IPS-18a (cell line): ENCODE results near the gene RNF213.
"Not testable (repeated sequence)": the region's sequence is repeated elsewhere in the genome, so short reads cannot be mapped to it uniquely, and the experiment has no call there.

ENCODE experiments used
- H3K27ac ChIP-seq: one replicate; pipeline ENCODE4 v1.5.1; 2013; ENCODE audit warnings: low read length
- H3K27me3 ChIP-seq: one replicate; pipeline ENCODE4 v1.6.1; 2013; ENCODE audit warnings: mild to moderate bottlenecking, low read length; ENCODE audit not compliant: control insufficient read depth, insufficient read depth
- H3K36me3 ChIP-seq: one replicate; pipeline ENCODE4 v1.6.1; 2013; ENCODE audit warnings: low read depth, low read length; ENCODE audit not compliant: control insufficient read depth
- H3K4me1 ChIP-seq: one replicate; pipeline ENCODE4 v1.6.1; 2013; ENCODE audit warnings: low read depth, low read length; ENCODE audit not compliant: control insufficient read depth
- H3K4me3 ChIP-seq: one replicate; pipeline ENCODE4 v1.5.1; 2013; ENCODE audit warnings: low read length
- H3K9ac ChIP-seq: one replicate; pipeline ENCODE4 v1.6.1; 2013; ENCODE audit warnings: mild to moderate bottlenecking, low read length, moderate library complexity
- H3K9me3 ChIP-seq: one replicate; pipeline ENCODE4 v1.6.1; 2013; ENCODE audit warnings: low read depth, low read length; ENCODE audit not compliant: control insufficient read depth

The RNF213 gene

DNA sequence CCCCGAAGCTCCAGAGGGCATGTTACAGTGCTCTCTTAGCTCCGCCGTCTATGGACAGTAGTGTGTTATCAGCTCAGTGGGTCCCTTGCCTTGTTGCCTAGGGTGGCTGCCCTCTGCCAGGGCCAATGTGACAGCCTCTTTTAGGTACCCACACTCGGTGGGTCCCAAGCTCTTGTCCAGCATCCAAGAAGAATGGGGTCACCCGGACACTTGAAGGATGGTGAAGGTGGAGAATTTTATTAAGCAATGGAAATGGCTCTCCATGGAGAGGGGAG is 57.0 kb downstream of the RNF213 start:
- H3K4me1 ChIP-seq, result no peaks in the 10 kb centered on the region
- H3K36me3 ChIP-seq, result peaks cover 32% of the 10 kb centered on the region
- H3K4me3 ChIP-seq, result no peak overlapping the region
- no peaks in the 10 kb centered on the region for H3K27me3 ChIP-seq
- H3K9ac ChIP-seq, result no peak overlapping the region
- no peak overlapping the region for H3K27ac ChIP-seq
- no peaks in the 10 kb centered on the region for H3K9me3 ChIP-seq

DNA sequence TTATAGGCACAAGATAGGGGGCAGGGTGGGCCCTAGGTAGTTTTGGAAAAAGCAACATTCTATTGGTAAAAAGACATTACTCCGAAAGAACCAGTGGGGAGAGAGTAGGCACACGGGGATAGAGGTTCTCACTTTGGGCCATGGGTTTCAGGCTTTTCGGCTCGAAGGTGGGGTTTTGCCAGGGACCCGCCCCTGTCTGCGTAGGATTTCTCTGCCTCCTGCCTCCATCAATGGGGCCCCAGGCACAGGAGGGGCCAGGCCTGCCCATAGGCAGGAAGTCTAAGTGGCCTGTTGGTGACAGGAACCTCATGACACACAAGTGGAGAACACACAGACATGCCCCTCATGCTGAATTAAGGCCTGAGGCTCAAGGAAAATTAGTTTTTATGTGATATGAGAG is 57.5 kb downstream of the RNF213 start:
- H3K36me3 ChIP-seq, result peaks cover 29% of the 10 kb centered on the region

DNA sequence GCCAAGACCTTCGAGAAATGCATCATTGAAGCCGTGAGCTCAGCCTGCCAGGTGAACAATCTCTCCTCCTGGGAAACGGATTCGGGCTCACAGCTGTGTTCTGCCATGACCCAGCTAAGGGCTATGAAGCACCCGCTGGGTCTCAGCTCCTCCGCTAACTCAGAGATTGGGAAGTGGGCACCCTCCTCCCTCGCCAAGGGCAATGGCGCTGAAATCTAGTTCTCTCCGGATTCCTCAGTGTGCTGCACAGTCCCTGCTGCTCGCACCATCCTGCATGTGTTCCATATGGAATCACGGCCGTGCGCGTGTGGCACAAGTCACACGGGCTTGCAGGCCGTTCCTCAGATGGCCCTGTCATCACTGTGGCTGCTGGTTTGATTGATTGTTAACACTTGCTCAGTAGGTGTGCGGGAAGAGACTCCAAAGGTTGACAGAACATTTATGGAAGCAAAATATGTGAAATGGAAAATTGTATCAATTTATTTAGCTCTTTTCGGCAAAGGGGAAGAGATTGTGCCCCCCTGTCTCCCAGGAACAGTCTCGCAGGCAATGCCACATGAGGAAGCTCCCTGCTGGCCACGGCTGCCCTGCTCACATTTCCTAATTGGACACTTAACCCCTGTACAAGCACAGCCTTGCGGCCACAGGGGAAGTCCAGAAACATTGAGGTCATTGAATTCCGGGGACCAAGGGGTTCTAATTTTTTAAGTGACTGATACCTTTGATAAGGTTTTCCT is 58.8 kb downstream of the RNF213 start:
- no peaks in the 10 kb centered on the region for H3K9me3 ChIP-seq
- H3K36me3 ChIP-seq, result peaks cover 29% of the 10 kb centered on the region
- H3K4me3 ChIP-seq, result no peak overlapping the region
- no peaks in the 10 kb centered on the region for H3K4me1 ChIP-seq
- no peak overlapping the region for H3K27ac ChIP-seq
- no peaks in the 10 kb centered on the region for H3K27me3 ChIP-seq
- H3K9ac ChIP-seq, result no peak overlapping the region

More for the DNA sequence above, 57.5 kb downstream of the RNF213 start:
- H3K27ac ChIP-seq, result no peak overlapping the region
- H3K27me3 ChIP-seq, result no peaks in the 10 kb centered on the region
- H3K4me1 ChIP-seq, result no peaks in the 10 kb centered on the region
- H3K4me3 ChIP-seq, result no peak overlapping the region
- H3K9me3 ChIP-seq, result no peaks in the 10 kb centered on the region
- no peak overlapping the region for H3K9ac ChIP-seq

DNA sequence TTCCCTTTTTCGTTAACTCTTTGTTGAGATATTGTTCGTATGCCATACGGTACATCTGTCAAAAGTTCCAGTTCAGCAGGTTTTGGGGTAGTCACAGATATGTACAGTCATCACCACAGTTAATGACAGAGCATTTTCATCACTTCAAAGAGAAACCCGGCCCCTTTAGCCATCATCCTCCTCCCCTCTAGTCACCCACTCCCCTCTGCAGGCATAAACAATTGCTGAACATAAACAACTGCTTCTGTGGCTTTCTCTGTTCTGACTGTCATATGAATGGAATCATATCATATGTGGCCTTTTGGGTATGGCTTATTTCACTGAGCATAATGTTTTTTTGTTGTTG is 59.3 kb downstream of the RNF213 start:
- H3K36me3 ChIP-seq, result peaks cover 30% of the 10 kb centered on the region
- H3K27me3 ChIP-seq, result no peaks in the 10 kb centered on the region
- no peaks in the 10 kb centered on the region for H3K9me3 ChIP-seq
- H3K27ac ChIP-seq, result no peak overlapping the region
- H3K4me3 ChIP-seq, result no peak overlapping the region
- H3K9ac ChIP-seq, result no peak overlapping the region
- H3K4me1 ChIP-seq, result no peaks in the 10 kb centered on the region

DNA sequence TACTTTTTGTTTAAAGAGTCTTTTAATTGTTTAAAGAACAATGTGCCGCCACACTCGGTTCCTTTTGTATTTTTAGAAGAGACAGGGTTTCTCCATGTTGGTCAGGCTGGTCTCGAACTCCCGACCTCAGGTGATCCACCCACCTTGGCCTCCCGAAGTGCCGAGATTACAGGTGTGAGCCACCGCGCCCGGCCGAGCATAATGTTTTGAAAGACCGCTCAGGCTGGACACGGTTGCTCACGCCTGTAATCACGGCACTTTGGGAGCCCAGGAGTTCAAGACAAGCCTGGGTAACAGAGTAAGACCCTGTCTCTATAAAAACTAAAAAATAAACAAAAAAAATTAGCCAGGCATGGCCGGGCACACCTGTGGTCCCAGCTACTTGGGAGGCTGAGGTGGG is 59.8 kb downstream of the RNF213 start:
- H3K36me3 ChIP-seq, result peaks cover 33% of the 10 kb centered on the region
- H3K27ac ChIP-seq, result no peak overlapping the region
- no peaks in the 10 kb centered on the region for H3K27me3 ChIP-seq
- H3K9me3 ChIP-seq, result no peaks in the 10 kb centered on the region
- no peak overlapping the region for H3K9ac ChIP-seq
- H3K4me3 ChIP-seq, result no peak overlapping the region
- H3K4me1 ChIP-seq, result no peaks in the 10 kb centered on the region

DNA sequence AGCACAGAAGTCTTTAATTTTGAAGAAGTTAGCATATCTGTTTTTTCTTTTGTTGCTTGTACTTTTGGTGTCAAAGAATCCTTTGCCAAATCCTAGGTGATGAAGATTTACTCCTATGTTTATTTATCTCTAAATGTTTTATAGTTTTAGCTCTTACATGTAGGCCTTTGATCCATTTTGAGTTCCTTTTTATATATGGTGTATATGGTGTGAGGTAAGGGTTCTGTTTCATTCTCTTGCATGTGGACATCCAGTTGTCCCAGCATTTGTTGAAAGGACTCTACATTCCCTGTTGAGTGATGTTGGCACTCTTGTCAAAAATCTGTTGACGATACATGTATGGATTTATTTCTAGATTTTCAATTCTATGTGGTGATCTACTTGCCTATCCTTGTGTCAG is 62.2 kb downstream of the RNF213 start:
- Histone ChIP-seq H3K4me1 (no peaks in the 10 kb centered on the region), H3K9ac (no peak overlapping the region), H3K9me3 (no peaks in the 10 kb centered on the region), H3K27ac (no peak overlapping the region), H3K36me3 (peaks cover 34% of the 10 kb centered on the region), H3K4me3 (no peak overlapping the region), H3K27me3 (no peaks in the 10 kb centered on the region)

DNA sequence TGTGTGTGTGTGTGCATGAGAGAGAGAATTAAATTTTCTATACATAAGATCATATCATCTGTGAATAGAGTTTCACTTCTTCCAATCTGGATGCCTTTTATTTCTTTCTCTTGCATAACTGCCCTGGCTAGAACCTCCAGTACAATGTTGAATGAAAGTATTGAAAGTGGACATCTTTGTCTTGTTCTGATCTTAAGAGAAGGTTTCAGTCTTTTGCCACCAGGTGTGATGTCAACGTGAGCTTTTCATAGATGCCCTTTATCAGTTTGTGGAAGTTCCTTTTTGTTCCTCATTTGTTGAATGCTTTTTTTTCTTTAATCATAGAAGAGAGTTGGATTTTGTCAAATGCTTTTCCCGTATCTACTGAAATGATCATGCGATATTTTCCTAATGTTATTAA is 63.3 kb downstream of the RNF213 start:
- Histone ChIP-seq H3K27ac (no peak overlapping the region), H3K27me3 (no peaks in the 10 kb centered on the region), H3K9me3 (no peaks in the 10 kb centered on the region), H3K9ac (no peak overlapping the region), H3K36me3 (peaks cover 38% of the 10 kb centered on the region), H3K4me1 (no peaks in the 10 kb centered on the region), H3K4me3 (no peak overlapping the region)

DNA sequence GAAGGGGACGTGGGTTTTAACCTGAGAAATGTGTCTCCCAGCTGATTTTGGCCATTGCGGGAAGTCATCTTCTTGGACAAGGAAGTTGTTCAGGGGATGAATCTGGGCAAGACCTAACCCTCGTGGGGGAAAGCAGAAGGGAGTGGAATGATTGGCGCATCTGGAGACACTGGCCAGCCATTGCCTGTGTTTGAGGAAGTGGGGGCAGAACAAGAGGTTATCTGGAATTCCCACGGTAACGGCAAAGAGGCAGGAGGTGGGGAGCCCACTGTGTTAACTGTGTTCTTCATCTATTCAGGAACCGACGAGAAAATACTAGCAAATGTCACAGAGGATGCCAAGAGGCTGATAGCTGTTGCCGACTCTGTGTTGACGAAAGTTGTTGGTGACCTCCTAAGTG is 66.9 kb downstream of the RNF213 start:
- Histone ChIP-seq H3K9ac (no peak overlapping the region), H3K27me3 (no peaks in the 10 kb centered on the region), H3K4me1 (no peaks in the 10 kb centered on the region), H3K4me3 (no peak overlapping the region), H3K27ac (no peak overlapping the region), H3K36me3 (peaks cover 40% of the 10 kb centered on the region), H3K9me3 (no peaks in the 10 kb centered on the region)

DNA sequence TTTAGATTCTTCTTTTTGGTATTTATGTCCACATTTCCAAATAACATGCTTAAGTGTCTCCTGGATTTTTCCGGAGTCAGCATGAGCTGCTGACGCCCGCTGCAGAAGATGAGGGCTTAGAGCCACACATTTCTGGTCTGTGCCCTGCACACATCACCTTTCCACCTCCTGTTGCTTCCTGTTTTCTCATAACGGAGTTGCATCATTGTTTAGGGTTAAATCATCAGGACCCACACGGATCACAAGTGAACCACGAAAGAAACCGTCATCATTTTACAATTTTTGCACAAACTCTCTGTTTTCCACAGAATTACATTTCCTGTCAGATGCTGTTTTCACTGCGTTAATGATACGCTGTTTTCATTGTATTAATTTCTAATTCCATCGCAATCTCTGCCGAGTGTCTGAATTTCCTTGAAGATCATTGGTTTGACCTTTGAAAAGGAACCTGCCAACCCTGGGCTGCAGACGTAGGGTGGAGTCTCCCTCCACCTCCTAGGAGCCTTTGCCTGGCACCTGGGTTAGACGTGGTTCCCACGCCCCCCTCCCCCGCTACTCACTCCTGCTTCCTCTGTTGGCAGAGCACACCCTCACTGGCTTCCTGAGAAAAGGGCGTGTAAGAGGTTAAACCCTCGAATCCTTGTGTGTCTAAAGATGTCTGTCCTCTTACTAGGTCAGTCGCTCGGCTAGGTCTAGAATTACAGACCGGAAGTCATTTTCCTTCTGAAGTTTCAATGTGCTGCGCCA is 68.2 kb downstream of the RNF213 start:
- H3K4me3 ChIP-seq, result no peak overlapping the region
- H3K4me1 ChIP-seq, result no peaks in the 10 kb centered on the region
- no peak overlapping the region for H3K9ac ChIP-seq
- no peaks in the 10 kb centered on the region for H3K9me3 ChIP-seq
- peaks cover 44% of the 10 kb centered on the region for H3K36me3 ChIP-seq
- H3K27ac ChIP-seq, result no peak overlapping the region
- no peaks in the 10 kb centered on the region for H3K27me3 ChIP-seq

DNA sequence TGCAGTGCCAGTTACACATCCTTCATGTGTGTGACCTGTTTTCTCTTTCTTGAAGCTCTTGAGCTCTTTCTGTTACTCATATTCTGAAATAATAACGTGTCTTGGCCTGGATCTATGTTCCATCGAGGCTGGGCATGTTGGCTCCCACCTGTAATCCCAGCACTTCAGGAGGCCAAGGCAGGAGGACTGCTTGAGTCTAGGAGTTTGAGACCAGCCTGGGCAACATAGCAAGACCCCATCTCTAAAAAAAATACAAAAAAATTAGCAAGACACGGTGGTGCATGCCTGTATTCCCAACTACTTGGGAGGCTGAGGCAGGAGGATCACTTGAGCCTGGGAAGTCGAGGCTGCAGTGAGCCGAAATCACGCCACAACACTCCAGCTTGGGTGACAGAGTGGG is 68.8 kb downstream of the RNF213 start:
- not testable (repeated sequence) for H3K4me3 ChIP-seq

DNA sequence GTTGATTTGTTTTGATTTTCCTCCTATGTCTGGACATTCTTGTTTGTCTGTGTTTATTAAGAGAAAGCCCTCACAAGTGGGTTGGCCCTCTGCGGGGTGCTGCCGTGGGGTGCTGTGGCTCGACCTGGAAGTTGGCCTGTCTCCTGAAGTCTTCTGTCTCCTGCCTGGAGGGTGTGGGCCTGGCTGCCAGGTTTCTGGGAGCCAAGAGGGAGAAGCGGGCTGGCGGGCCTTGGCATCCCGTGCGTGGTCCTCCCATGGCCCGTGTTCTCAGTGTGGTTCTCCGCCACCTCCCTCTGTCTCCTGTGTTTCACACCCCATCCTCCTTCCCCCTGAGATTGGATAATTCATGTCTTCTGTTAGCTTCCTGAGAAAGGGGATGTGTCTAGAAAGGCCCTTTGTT is 69.6 kb downstream of the RNF213 start:
- Histone ChIP-seq H3K4me1 (no peaks in the 10 kb centered on the region), H3K27ac (no peak overlapping the region), H3K36me3 (peaks cover 46% of the 10 kb centered on the region), H3K4me3 (no peak overlapping the region), H3K9me3 (no peaks in the 10 kb centered on the region), H3K27me3 (no peaks in the 10 kb centered on the region), H3K9ac (no peak overlapping the region)

More for the DNA sequence above, 68.8 kb downstream of the RNF213 start:
- not testable (repeated sequence) for H3K9ac ChIP-seq, H3K9me3 ChIP-seq, H3K4me1 ChIP-seq, H3K27ac ChIP-seq, H3K27me3 ChIP-seq
- peaks cover 49% of the 10 kb centered on the region for H3K36me3 ChIP-seq

DNA sequence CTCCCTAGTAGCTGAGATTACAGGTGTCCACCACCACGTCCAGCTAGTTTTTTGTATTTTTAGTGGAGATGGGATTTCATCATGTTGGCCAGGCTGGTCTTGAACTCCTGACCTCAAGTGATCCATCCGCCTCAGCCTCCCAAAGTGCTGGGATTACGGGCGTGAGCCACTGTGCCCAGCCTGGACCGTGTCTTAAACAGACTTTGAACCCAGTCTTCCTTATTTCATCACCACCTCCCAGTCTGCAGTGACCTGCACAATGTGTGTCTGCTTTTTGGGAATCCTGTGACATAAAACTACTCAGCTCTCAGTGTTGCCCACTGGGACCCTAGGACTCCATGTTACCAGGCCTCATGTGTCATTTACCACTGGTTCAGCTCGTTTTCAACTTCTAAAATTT is 70.3 kb downstream of the RNF213 start:
- not testable (repeated sequence) for H3K4me1 ChIP-seq, H3K4me3 ChIP-seq, H3K9ac ChIP-seq, H3K27ac ChIP-seq, H3K9me3 ChIP-seq, H3K27me3 ChIP-seq
- peaks cover 50% of the 10 kb centered on the region for H3K36me3 ChIP-seq
